ENCODE results near the gene NPHP1. TPM values are rescaled to one million over a fixed set of nuclear protein-coding genes. Genes with fewer than 3 reads are reported as not detected.
"Not testable (repeated sequence)": the region's sequence is repeated elsewhere in the genome, so short reads cannot be mapped to it uniquely, and the experiment has no call there.

The NPHP1 gene
- polyA plus RNA-seq, 3 donors = 0.51 TPM; not detected in 2

GRCh38 chr2:110198016-110198415 lies 6.8 kb downstream of the NPHP1 start:
- no peaks in the 10 kb centered on the region for H3K36me3 Mint-ChIP-seq

GRCh38 chr2:110197452-110197851 lies 7.4 kb downstream of the NPHP1 start:
- Histone ChIP-seq H3K4me3 (replicated peaks in 1 of 3; ENCODE audit: low read depth in 2 of 3, low read length in 3 of 3) (no peak overlapping the region), H3K4me1 (ENCODE audit: control insufficient read depth in 1 of 2, insufficient read depth in 2 of 2, low read length in 2 of 2) (no peaks in the 10 kb centered on the region), H4K20me1 (ENCODE audit: insufficient read depth, low read length) (no peaks in the 10 kb centered on the region), H3K9me3 (replicated peaks in 1 of 2; ENCODE audit: control insufficient read depth in 1 of 2, insufficient read depth in 1 of 2, low read length in 2 of 2) (no peaks in the 10 kb centered on the region), H3K36me3 (replicated peaks in 1 of 2; ENCODE audit: control insufficient read depth in 1 of 2, insufficient read depth in 2 of 2, low read length in 2 of 2) (no peaks in the 10 kb centered on the region), H3K9ac (ENCODE audit: insufficient read depth, low read length, poor library complexity, severe bottlenecking) (no peak overlapping the region), H3K27ac (ENCODE audit: low read depth in 1 of 2, low read length in 2 of 2) (no peak overlapping the region), H3K79me2 (ENCODE audit: insufficient read depth, low read length) (no peaks in the 10 kb centered on the region), H2AFZ (ENCODE audit: insufficient read depth, low read depth, low read length, poor library complexity, severe bottlenecking) (no peak overlapping the region), H3K4me2 (replicated peaks; ENCODE audit: extremely low read depth, low read length, poor library complexity, severe bottlenecking) (no peak overlapping the region), H3K27me3 (ENCODE audit: control insufficient read depth in 2 of 2, insufficient read depth in 2 of 2, low read length in 2 of 2) (no peaks in the 10 kb centered on the region)
- Mint-ChIP-seq H3K27ac (no peak overlapping the region), H3K36me3 (no peaks in the 10 kb centered on the region), H3K27me3 (ENCODE audit: low read depth in 3 of 3) (peaks cover 0 to 6% (median 0%) of the 10 kb centered on the region in 3 donors), H3K9me3 (peaks cover 0 to 7% (median 2%) of the 10 kb centered on the region in 7 donors), H3K4me1 (no peaks in the 10 kb centered on the region), H3K4me3 (no peak overlapping the region)
- DNase-seq = no peak
- no CpG with 5 or more reads among the region's 4 CpGs for WGBS (ENCODE audit: insufficient coverage)
- intact Hi-C loops (cut with micrococcal nuclease) = no loop called here
- no peak for TF ChIP-seq CTCF (IDR thresholded peaks at IDR 0.05)

More at GRCh38 chr2:110198016-110198415, 6.8 kb downstream of the NPHP1 start:
- peaks cover 0 to 6% (median 0%) of the 10 kb centered on the region in 3 donors for H3K27me3 Mint-ChIP-seq (ENCODE audit: low read depth in 3 of 3)
- Histone ChIP-seq H4K20me1 (ENCODE audit: insufficient read depth, low read length) (no peaks in the 10 kb centered on the region), H3K27ac (ENCODE audit: low read depth in 1 of 2, low read length in 2 of 2) (no peak overlapping the region), H3K4me1 (ENCODE audit: control insufficient read depth in 1 of 2, insufficient read depth in 2 of 2, low read length in 2 of 2) (no peaks in the 10 kb centered on the region), H2AFZ (ENCODE audit: insufficient read depth, low read depth, low read length, poor library complexity, severe bottlenecking) (no peak overlapping the region), H3K36me3 (replicated peaks in 1 of 2; ENCODE audit: control insufficient read depth in 1 of 2, insufficient read depth in 2 of 2, low read length in 2 of 2) (no peaks in the 10 kb centered on the region), H3K4me2 (replicated peaks; ENCODE audit: extremely low read depth, low read length, poor library complexity, severe bottlenecking) (no peak overlapping the region), H3K79me2 (ENCODE audit: insufficient read depth, low read length) (no peaks in the 10 kb centered on the region), H3K9me3 (replicated peaks in 1 of 2; ENCODE audit: control insufficient read depth in 1 of 2, insufficient read depth in 1 of 2, low read length in 2 of 2) (no peaks in the 10 kb centered on the region), H3K9ac (ENCODE audit: insufficient read depth, low read length, poor library complexity, severe bottlenecking) (no peak overlapping the region), H3K4me3 (replicated peaks in 1 of 3; ENCODE audit: low read depth in 2 of 3, low read length in 3 of 3) (no peak overlapping the region), H3K27me3 (ENCODE audit: control insufficient read depth in 2 of 2, insufficient read depth in 2 of 2, low read length in 2 of 2) (no peaks in the 10 kb centered on the region)
- H3K4me1 Mint-ChIP-seq = no peaks in the 10 kb centered on the region
- no peak overlapping the region for H3K27ac Mint-ChIP-seq
- peaks cover 0 to 7% (median 0%) of the 10 kb centered on the region in 7 donors for H3K9me3 Mint-ChIP-seq
- WGBS (ENCODE audit: insufficient coverage) = no CpG with 5 or more reads among the region's 3 CpGs
- intact Hi-C loops (cut with micrococcal nuclease) = no loop called here
- no peak overlapping the region for H3K4me3 Mint-ChIP-seq
- no peak for DNase-seq
- TF ChIP-seq CTCF (IDR thresholded peaks at IDR 0.05) = no peak

GRCh38 chr2:110190169-110190568 lies 14.6 kb downstream of the NPHP1 start:
- H3K4me1 ChIP-seq (ENCODE audit: control insufficient read depth in 1 of 2, insufficient read depth in 2 of 2, low read length in 2 of 2); H4K20me1 ChIP-seq (ENCODE audit: insufficient read depth, low read length); H3K27me3 Mint-ChIP-seq (ENCODE audit: low read depth in 3 of 3); H3K36me3 Mint-ChIP-seq; H3K4me1 Mint-ChIP-seq; H3K27ac ChIP-seq (ENCODE audit: low read depth in 1 of 2, low read length in 2 of 2); H3K9ac ChIP-seq (ENCODE audit: insufficient read depth, low read length, poor library complexity, severe bottlenecking); H3K27me3 ChIP-seq (ENCODE audit: control insufficient read depth in 2 of 2, insufficient read depth in 2 of 2, low read length in 2 of 2); H3K4me3 Mint-ChIP-seq; H3K4me2 ChIP-seq (replicated peaks; ENCODE audit: extremely low read depth, low read length, poor library complexity, severe bottlenecking); H3K4me3 ChIP-seq (replicated peaks in 1 of 3; ENCODE audit: low read depth in 2 of 3, low read length in 3 of 3); H3K79me2 ChIP-seq (ENCODE audit: insufficient read depth, low read length); H3K27ac Mint-ChIP-seq; H2AFZ ChIP-seq (ENCODE audit: insufficient read depth, low read depth, low read length, poor library complexity, severe bottlenecking); H3K36me3 ChIP-seq (replicated peaks in 1 of 2; ENCODE audit: control insufficient read depth in 1 of 2, insufficient read depth in 2 of 2, low read length in 2 of 2); intact Hi-C loops (cut with micrococcal nuclease); DNase-seq: not testable (repeated sequence)
- peaks cover 4 to 31% (median 18%) of the 10 kb centered on the region in 7 donors for H3K9me3 Mint-ChIP-seq
- 98% methylated on average over 14 of the region's 23 CpGs for WGBS (ENCODE audit: insufficient coverage)
- peaks cover 0 to 20% of the 10 kb centered on the region in 2 donors for H3K9me3 ChIP-seq (replicated peaks in 1 of 2; ENCODE audit: control insufficient read depth in 1 of 2, insufficient read depth in 1 of 2, low read length in 2 of 2)
